Measurements from ENCODE around the gene ECHS1. TPM values are rescaled to one million over a fixed set of nuclear protein-coding genes. Genes with fewer than 3 reads are reported as not detected.

The ECHS1 gene
- total and polyA plus RNA-seq, 10 of the 15 experiments (the other 5 are each of a cell fraction or from before 2014, with no cell fraction given): 32.7 to 164 (median 62.4) TPM

- no peak overlapping the region for H3K27ac ChIP-seq (ENCODE audit: control insufficient read depth, insufficient read depth)
- RAD21 ChIA-PET (ENCODE audit: unreplicated experiment): no interaction called here
- no peak overlapping the region for H2AFZ ChIP-seq (ENCODE audit: control insufficient read depth, low read depth, low read length)
- DNase-seq (ENCODE audit: low read depth, low spot score) (no peak), FAIRE-seq (no peak), ATAC-seq (no peak)
- no peaks in the 10 kb centered on the region for H3K9me3 ChIP-seq (replicated peaks; ENCODE audit: control insufficient read depth, insufficient read depth, low read length)
- SMC1A ChIA-PET (ENCODE audit: uncharacterized antibody, unreplicated experiment): interaction anchor here (1.4 kb wide), 1 partner anchor 10 kb away, joined by 3 read pairs; no protein-coding TSS in a partner anchor
- peak overlapping the region; percentile 72 for H3K4me2 ChIP-seq (ENCODE audit: control insufficient read depth, insufficient read depth)
- H3K79me2 ChIP-seq (ENCODE audit: control insufficient read depth, insufficient read depth, low read length): peaks cover 30% of the 10 kb centered on the region
- no peak for TF ChIP-seq HDAC6 (IDR thresholded peaks at IDR 0.05; ENCODE audit: unreplicated experiment)
- TF ChIP-seq SMAD5 (IDR thresholded peaks at IDR 0.05; ENCODE audit: low read depth): no peak
- TF ChIP-seq SIX5 (IDR thresholded peaks at IDR 0.05; ENCODE audit: low read depth, low read length, severe bottlenecking): no peak
- no peak for TF ChIP-seq RBBP5 (conservative IDR thresholded peaks at IDR 0.05)
- TF ChIP-seq CBFB (IDR thresholded peaks at IDR 0.05; ENCODE audit: low read depth): no peak
- no peak for TF ChIP-seq KDM1A (IDR thresholded peaks at IDR 0.05; ENCODE audit: borderline replicate concordance)
- no peak for TF ChIP-seq NR2C1 (IDR thresholded peaks at IDR 0.05)
- TF ChIP-seq CEBPB (IDR thresholded peaks at IDR 0.05; ENCODE audit: borderline replicate concordance in 1 of 2, low read depth in 2 of 2, low read length in 2 of 2): no peak
- TF ChIP-seq ZSCAN29 (IDR thresholded peaks at IDR 0.05): no peak
- TF ChIP-seq ZNF592 (IDR thresholded peaks at IDR 0.05): no peak
- TF ChIP-seq BRCA1 (IDR thresholded peaks at IDR 0.05; ENCODE audit: low read depth, low read length): no peak
- TF ChIP-seq RAD51 (IDR thresholded peaks at IDR 0.05): no peak
- no peak for TF ChIP-seq CHD2 (IDR thresholded peaks at IDR 0.05; ENCODE audit: borderline replicate concordance, low read depth, low read length)
- TF ChIP-seq CREB1 (IDR thresholded peaks at IDR 0.05; ENCODE audit: low read depth): no peak
- TF ChIP-seq BMI1 (IDR thresholded peaks at IDR 0.05; ENCODE audit: borderline replicate concordance): no peak
- TF ChIP-seq REST (IDR thresholded peaks at IDR 0.05; ENCODE audit: low read depth, low read length): no peak
- TF ChIP-seq DPF2 (IDR thresholded peaks at IDR 0.05): no peak
- H3K36me3 ChIP-seq (ENCODE audit: control insufficient read depth in 2 of 2, insufficient read depth in 2 of 2, low read length in 1 of 2): peaks cover 8 to 9% of the 10 kb centered on the region in 2 experiments; a peak in 3 of 4 replicates
- intact Hi-C loops (cut with micrococcal nuclease; ENCODE audit: unreplicated experiment) (no loop called here), in situ Hi-C loops (cut with MboI) (no loop called here)
- H3K9ac ChIP-seq (ENCODE audit: control insufficient read depth, insufficient read depth, low read length): no peak overlapping the region
- WGBS (ENCODE audit: insufficient coverage, insufficient replicate concordance, low lambda C conversion rate, missing lambda C conversion rate): 88% methylated on average over 17 of the region's 19 CpGs
- CTCF ChIA-PET: no interaction called here
- no peak overlapping the region for H3K4me3 ChIP-seq
- BruUV-seq (replicated peaks): TSS peak; percentile 37
- H3K27me3 ChIP-seq (replicated peaks in 1 of 2; ENCODE audit: control insufficient read depth in 2 of 2, insufficient read depth in 2 of 2, low read length in 1 of 2): no peaks in the 10 kb centered on the region
- POLR2A ChIA-PET: no interaction called here
- peaks cover 43% of the 10 kb centered on the region for H3K4me1 ChIP-seq (ENCODE audit: control insufficient read depth, insufficient read depth, low read length)
- H4K20me1 ChIP-seq (ENCODE audit: control insufficient read depth, insufficient read depth): peaks cover 3% of the 10 kb centered on the region; the same call in 1 of the 2 replicates
These were observed 23.0 kb upstream of the ECHS1 start for GRCh38 chr10:133396035-133396624.

All from GM12878 (cell line).